Stimulated activated CD8-positive, alpha-beta memory T cell treated with anti-CD3 and anti-CD28 coated beads, Interleukin-4, amount 100 ng/mL, for 1 hour (primary cell): Measurements from ENCODE around the gene FRZB.
"Not testable (repeated sequence)": the region's sequence is repeated elsewhere in the genome, so short reads cannot be mapped to it uniquely, and the experiment has no call there.

Experiments used
- DNase-seq, 2 donors: peaks; one replicate each; pipeline ENCODE4 v3.0.0-alpha.2; 2020; ENCODE audit warnings: low read depth in 2 of 2, low spot score in 1 of 2

The FRZB gene

DNA sequence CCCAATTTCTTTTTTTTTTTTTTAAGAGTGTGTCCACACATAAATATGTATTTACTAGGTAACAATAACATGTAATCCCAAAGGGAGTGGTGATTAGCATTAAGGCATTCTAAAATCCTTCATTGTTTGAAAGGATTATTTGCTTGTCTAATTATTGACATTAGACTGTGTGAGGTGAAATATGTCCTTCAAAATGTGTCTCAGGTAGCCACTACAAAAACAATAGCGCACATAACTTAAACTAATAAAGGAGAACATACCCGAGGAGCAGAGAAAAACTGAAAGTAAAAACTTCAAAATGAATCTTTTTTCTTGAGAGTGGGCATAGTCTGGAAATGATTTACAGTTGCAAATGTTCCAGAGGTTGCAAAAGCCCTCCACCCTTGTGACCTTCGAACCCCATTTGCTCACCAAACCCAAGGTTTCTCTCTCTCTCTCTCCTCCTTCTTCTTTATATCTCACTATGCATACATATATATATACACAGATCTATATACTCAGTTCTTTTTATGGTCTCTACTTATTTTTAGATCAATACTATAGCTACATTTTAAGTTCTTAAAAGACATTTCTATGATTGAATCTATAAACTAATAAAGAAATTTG, 24.4 kb upstream of the FRZB start:
- no peak for DNase-seq

GRCh38 chr2:182890305-182890704, 23.9 kb upstream of the FRZB start:
- DNase-seq: no peak

GRCh38 chr2:182887753-182888415, 21.4 kb upstream of the FRZB start:
- DNase-seq: no peak

- no peak for DNase-seq
These were observed 20.7 kb upstream of the FRZB start for GRCh38 chr2:182887093-182887492.

- no peak for DNase-seq
These were observed 19.3 kb upstream of the FRZB start for GRCh38 chr2:182885771-182886170.

DNA sequence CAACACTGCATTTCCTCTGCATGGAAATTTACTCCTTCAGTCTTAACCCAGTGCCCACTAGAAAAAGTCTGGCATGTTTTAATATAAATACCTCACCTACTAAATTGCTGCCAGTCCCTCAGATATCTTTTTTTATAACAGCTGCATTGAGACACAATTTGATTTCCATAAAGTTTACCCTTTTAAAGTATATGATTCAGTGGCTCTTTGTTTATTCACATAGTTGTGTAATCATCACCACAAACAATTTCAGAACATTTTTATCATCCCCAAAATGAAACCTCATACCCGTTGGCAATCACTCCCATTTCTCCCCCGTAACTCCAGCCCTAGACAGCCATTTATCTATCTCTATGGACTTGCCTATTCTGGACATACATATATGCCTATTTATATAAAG, 17.0 kb upstream of the FRZB start:
- DNase-seq: no peak

DNA sequence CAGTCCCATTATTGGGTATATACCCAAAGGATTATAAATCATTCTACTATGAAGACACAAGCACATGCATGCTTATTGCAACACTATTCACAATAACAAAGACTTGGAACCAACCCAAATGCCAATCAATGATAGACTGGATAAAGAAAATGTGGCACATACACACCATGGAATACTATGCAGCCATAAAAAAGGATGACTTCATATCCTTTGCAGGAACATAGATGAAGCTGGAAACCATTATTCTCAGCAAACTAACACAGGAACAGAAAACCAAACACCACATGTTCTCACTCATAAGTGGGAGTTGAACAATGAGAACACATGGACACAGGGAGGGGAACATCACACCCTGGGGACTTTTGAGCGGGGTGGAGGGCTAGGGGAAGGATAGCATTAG, 13.7 kb upstream of the FRZB start:
- not testable (repeated sequence) for DNase-seq

DNA sequence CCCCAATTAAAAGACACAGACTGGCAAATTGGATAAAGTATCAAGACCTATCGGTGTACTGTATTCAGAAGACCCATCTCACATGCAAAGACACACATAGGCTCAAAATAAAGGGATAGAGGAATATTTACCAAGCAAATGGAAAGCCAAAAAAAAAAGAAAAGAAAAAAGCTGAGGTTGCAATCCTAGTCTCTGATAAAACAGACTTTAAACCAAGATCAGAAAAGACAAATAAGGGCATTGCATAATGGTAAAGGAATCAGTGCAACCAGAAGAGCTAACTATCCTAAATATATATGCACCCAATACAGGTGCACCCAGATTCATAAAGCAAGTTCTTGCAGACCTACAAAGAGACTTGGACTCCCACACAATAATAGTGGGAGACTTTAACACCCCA, 10.2 kb upstream of the FRZB start:
- not testable (repeated sequence) for DNase-seq

DNA sequence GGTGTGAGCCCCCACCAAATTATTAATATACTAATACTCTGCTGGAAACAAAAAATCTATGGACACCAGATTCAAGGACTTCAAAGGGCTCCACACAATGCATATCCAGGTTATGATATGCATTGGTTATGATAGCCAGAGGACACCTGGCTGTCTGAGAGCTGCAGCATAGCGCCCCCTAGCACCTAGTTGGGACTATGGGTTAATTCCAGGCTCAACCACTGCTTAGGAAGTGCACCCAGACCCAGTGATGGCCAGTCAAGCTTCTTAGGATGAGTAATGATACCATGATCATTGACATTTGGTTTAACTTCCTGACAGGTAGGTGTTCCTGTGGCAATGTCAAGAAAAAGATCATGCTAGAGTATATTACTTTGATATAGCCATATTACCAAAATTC, 3.8 kb upstream of the FRZB start:
- DNase-seq: no peak

GRCh38 chr2:182868054-182868796, 1.8 kb upstream of the FRZB start:
- DNase-seq: no peak

DNA sequence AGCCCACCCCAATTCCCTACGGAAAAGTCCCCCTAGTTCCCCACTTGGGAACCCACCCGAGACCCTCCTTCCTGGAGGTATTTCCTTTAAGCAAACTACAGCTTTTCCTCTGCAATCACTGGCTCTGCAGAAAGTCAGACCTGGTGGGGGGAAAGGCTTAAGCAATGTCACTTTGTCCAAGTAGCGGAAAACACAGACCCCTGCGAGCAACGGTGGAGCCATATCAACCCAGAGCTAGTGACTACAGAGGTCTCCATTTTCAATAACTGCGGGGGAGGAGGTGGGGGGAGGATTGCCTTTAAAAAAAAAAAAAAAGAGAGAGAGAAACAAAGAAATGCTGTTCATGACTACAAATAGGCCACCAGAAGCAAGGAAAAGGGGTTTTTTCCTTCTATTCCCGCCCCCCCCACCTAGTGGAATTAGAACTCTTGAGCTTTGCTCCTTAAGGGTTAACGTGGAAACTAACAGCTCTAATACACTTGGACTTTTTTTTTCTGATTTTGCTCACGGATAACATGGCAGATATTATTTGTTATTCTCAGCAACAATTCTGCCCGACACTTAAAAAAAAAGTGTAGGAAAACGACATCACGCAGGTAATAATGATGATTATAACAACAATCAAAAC, 1.1 kb upstream of the FRZB start:
- no peak for DNase-seq

GRCh38 chr2:182866095-182866460, 359 bp downstream of the FRZB start:
- no peak for DNase-seq

DNA sequence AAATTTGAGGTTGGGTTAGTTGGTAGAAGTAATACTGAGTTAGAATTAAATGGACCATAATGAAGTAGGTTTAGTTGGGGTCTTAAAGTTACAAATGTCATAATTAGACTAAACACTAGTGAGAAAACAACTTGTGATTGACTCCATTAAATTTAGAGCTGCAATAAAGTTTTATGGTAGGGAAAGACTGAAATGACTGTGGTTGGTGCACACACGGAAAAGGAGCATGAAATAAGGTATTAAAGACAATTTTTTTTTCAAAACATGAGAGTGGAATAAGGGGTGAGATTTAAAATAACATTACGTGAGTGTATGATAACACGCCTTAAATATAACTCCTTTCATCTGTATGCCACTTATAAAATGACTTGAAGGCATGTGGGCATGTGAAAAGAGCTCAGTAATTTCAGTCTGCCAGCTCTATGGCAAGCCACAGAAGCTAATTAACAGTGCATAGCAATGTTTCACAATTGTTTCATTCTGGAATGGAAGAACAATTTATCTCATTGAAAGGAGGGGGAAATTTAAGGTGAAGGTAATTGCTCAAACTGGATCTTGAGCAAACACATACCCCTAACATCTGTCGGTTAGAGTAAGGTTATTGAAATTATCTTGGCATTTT, 1.4 kb downstream of the FRZB start:
- no peak for DNase-seq

GRCh38 chr2:182863642-182864041, 2.8 kb downstream of the FRZB start:
- DNase-seq: no peak

- no peak for DNase-seq
These were observed 4.3 kb downstream of the FRZB start for GRCh38 chr2:182862091-182862490.

DNA sequence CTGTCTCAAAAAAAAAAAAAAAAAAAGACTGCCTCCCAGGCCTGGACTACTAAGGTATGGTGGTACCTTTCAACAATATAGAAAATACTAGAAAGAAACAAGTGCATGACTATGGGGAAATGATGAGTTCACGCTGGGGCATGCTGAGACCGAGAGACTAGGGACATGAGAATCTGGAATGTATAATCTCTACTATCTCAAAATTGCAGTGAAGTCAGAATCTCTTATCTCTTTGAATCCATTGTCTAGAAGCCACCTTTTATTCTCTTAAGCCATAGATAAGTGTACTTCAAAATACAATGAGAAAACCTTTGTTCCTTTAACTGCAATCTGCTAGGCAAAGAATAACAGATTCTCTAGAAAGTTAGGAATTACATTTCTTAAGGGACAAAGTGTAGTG, 5.6 kb downstream of the FRZB start:
- no peak for DNase-seq

DNA sequence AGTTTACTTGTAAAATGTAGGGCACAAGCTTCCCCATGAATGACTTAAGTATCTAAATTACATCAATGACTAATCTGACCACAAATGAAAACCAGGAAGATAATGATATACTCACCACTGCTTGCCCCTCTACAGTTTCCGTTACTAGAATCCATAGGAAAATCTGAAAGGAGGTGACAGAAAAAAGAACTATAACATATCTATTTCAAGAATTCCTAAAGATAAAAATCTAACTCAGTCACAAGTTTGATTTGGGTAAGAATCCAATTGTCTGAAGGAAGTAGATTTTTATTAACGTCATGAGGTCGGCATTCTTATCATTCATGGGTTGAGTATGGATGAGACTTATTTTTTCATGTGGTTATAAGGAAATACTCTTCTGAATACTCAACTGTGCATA, 7.8 kb downstream of the FRZB start:
- no peak for DNase-seq

- DNase-seq: no peak
These were observed 11.1 kb downstream of the FRZB start for GRCh38 chr2:182855376-182855775.

DNA sequence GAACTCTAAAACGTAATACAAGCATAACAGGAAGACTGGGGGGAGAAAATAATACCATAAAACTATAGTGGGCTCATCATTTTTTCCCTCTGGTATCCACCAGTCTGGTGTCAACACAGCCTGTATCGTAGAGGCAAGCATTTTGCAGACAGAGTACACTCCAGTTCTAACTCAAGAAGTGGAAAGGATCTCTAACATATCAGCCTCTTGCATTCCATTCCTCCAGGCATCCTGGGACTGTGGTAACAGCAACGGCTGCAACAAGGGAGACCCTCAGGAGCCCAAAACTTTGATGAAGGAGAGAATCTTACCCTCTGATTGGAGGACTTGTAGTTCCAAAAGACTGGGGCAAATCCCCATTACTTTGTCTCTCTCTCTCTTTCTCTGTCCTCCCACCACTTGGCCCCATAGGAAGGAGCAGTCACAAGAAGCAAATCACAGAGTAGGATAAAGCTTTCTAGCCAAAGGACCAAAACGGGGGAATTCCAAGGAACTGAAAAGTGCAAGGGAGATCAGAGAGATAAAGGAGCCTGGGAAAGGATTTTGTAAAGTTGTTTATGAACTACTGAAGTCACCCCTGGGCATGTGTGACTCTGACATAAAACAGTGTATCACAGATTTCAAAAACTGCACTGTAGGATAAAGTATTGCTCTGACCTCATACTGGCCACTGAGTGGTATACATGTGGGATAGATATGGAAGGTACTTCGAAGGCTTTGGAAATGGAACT, 11.9 kb downstream of the FRZB start:
- no peak for DNase-seq

DNA sequence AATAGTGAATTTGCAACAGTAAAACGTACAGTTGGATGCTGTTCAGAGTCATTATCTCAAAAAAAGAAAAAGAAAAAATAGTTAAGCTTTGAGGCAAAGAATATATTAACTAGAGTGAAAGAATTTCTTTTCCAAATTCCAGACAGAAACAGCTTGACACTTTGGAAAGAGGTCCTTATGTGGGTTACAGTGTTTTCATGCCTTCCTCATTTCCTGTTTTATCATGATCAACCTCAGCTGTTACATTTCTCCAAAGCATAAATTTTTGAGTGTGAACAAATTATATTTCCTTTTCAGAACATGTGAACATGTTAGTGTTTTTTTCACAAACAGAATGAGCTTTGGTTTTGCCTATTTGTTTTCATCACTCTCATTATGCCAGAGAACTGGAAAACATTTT, 13.6 kb downstream of the FRZB start:
- no peak for DNase-seq

GRCh38 chr2:182852090-182852489, 14.3 kb downstream of the FRZB start:
- DNase-seq: no peak
